Activated T-cell treated with anti-CD3 and anti-CD28 coated beads, Interleukin-2, amount 50 U/mL, for 4 hours (primary cell): ENCODE data around the gene SCD5. TPM values are rescaled to one million over a fixed set of nuclear protein-coding genes. Genes with fewer than 3 reads are reported as not detected.

Experiments used
- ATAC-seq, 2 donors: fragments of 200-7000 bp; cut with Tn5 transposase; one replicate each; pipeline ENCODE4 v1.10.0; 2021
- DNase-seq: peaks from one replicate; pipeline ENCODE4 v3.0.0-alpha.2; 2020
- H3K27me3 Mint-ChIP-seq: one replicate; pipeline ENCODE4 v1.8.0; 2021; ENCODE audit warnings: low read depth, mixed read lengths
- H3K36me3 Mint-ChIP-seq: one replicate; pipeline ENCODE4 v1.8.0; 2022; ENCODE audit warnings: mixed read lengths; ENCODE audit not compliant: insufficient read depth
- H3K4me1 Mint-ChIP-seq: one replicate; pipeline ENCODE4 v1.8.0; 2021; ENCODE audit warnings: low read depth, mixed read lengths
- H3K4me3 Mint-ChIP-seq: one replicate; pipeline ENCODE4 v1.8.0; 2021; ENCODE audit warnings: mild to moderate bottlenecking, moderate library complexity, mixed read lengths
- H3K9me3 Mint-ChIP-seq: one replicate; pipeline ENCODE4 v1.8.0; 2021; ENCODE audit warnings: mixed read lengths
- total RNA-seq, 3 donors: library from RNA; stranded (reverse); gene quantifications; one replicate each; pipeline ENCODE4 v1.2.1, GENCODE V29; 2021

Gene SCD5
- total RNA-seq, 3 donors from 2014 or later = 0.30 to 1.2 (median 0.84) TPM

DNA sequence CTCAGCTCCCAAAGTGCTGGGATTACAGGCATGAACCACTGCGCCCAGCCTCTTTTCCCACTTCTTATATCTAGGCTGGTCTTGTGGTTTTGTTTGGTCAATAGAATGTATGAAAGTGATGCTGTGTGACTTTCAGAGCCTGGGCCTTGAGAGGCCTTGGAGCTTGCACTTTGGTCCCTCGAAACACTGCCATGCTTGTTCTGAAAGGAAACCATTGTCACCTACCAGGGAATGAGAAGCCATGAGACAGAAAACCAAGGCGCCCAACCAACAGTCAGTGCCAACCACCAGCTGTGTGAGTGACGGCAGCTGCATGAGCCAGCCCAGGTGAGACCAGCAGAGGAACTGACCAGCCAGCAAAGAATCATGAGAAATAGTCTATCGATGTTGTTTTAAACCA lies 57.4 kb downstream of the SCD5 start:
- no peak for ATAC-seq
- no peak for DNase-seq
- H3K9me3 Mint-ChIP-seq = no peaks in the 10 kb centered on the region
- no peak overlapping the region for H3K4me3 Mint-ChIP-seq
- no peaks in the 10 kb centered on the region for H3K4me1 Mint-ChIP-seq
- H3K36me3 Mint-ChIP-seq = no peaks in the 10 kb centered on the region
- peaks cover 9% of the 10 kb centered on the region for H3K27me3 Mint-ChIP-seq

DNA sequence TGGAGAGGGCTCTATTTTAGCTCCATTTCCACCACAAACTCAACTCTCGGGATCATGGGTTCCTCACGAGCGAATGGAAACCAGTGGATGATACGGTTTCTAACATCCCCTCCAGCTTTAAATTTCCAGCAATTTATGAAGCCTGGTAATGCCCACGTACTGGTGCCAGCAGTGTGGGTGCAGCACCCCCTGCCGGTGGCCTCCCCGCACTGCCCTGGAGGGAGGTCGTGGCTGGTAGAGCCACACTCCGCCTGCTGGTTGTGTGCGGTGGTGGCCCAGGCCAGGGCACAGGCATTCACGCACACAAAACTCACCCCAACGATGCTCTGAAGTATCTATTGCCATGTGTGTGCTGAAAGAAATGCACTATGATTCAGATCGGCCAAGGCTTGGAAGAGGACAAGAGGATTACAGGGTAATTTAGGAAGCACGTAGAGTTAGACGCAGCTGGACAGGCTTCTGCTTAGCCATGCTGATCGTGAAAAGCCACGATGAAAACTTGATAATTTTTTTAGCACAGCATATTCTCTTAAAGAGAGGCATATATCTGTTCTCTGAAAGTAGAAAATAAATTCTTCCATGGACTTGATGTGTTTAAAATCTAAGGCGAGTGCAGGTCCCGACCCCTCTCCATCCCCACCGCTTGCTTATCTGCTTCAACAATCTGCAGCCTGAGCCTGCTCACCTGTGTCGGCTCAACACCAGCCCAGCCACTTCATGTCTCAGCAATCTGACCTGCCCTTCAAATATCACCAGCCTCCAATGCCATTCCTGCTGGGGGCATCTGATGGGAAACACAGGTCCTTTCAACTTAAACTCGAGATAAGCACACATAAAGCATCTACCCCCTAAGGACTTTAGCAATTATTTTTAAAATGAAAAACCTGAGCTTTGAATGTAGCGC lies 59.1 kb downstream of the SCD5 start:
- H3K9me3 Mint-ChIP-seq = no peaks in the 10 kb centered on the region
- peak; percentile 39 for DNase-seq
- H3K4me3 Mint-ChIP-seq = no peak overlapping the region
- H3K27me3 Mint-ChIP-seq = peaks cover 7% of the 10 kb centered on the region
- ATAC-seq = peak; percentile 98
- H3K36me3 Mint-ChIP-seq = no peaks in the 10 kb centered on the region
- H3K4me1 Mint-ChIP-seq = no peaks in the 10 kb centered on the region

DNA sequence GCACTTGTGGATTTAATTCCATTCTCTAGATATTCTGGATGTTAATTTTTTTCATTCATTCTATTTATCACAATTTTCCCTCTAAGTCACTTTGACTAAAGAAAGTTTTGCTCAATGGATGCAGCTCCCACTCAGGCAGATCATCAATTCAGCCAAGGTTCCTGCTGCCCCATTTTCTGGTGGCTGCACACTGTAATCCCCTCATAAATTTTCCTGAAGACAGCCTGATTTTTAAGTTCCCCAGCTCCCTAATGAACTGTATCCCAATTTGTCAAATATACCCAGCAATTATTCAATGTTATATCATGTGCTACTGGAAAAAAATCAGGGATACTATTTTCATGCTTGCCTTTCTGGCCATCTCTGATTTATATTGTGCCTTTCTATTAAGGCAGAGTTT lies 61.2 kb downstream of the SCD5 start:
- no peaks in the 10 kb centered on the region for H3K9me3 Mint-ChIP-seq
- DNase-seq (no peak), ATAC-seq (no peak)
- no peaks in the 10 kb centered on the region for H3K36me3 Mint-ChIP-seq
- no peak overlapping the region for H3K4me3 Mint-ChIP-seq
- no peaks in the 10 kb centered on the region for H3K4me1 Mint-ChIP-seq
- peaks cover 2% of the 10 kb centered on the region for H3K27me3 Mint-ChIP-seq

DNA sequence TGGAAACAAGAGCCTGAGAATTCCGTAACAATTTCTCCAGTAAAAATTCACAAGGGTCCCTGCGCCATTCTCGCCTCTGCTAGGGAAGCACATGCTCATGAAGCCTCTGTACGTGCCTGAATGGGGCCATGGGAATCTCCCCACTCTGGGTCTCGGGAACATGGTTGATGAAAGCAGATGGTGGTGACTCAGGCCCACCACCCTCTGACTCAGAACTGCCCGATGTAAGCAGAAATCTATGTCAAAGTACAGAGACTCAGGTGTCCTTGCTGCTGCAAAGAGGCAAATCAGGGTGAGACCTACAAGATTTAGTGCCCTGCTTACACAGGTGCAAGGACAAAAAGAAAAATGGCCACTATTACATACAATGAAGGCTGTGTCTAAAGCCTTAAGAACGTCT lies 65.0 kb downstream of the SCD5 start:
- H3K36me3 Mint-ChIP-seq = no peaks in the 10 kb centered on the region
- H3K4me1 Mint-ChIP-seq = no peaks in the 10 kb centered on the region
- no peaks in the 10 kb centered on the region for H3K9me3 Mint-ChIP-seq
- peaks cover 5% of the 10 kb centered on the region for H3K27me3 Mint-ChIP-seq
- H3K4me3 Mint-ChIP-seq = no peak overlapping the region
- ATAC-seq (no peak), DNase-seq (no peak)

DNA sequence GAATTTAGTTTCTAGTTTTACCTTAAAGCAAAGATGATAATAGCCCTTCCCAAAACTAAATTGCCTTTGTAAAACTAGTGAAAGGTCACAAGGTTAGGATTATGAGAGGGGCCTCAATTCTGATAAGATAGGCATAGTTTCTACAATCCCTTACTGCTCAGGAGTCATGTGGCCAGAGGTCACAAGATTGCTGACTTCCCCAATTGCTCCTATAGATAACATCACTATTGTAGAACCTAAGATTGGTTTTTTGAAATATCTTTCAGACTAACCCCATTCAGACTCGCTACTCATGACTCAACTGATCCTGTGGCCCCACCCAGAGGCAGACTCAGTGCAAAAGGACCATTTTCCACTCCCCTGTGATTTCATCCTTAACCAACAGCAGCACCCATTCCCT lies 70.3 kb downstream of the SCD5 start:
- no peaks in the 10 kb centered on the region for H3K4me1 Mint-ChIP-seq
- peaks cover 5% of the 10 kb centered on the region for H3K27me3 Mint-ChIP-seq
- DNase-seq (no peak), ATAC-seq (no peak)
- H3K4me3 Mint-ChIP-seq = no peak overlapping the region
- H3K9me3 Mint-ChIP-seq = no peaks in the 10 kb centered on the region
- H3K36me3 Mint-ChIP-seq = no peaks in the 10 kb centered on the region

DNA sequence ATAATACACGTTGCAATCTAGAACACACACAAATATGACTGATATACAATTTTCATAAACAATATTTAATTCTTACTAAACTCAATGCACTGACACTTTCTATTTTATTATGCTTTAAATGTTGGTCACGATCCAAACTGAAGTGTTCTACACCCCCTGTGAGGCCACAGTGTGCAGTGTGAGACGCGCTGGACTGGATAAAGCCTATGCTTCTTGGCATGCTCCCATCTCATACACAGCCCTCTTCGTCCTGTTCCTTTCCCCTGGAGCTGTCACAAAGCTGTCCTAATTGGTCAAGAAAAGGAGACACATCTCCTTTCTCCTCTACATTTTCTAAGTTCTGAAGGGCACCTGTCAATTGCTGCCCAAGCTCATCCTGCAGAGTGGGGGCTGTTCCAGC lies 72.0 kb downstream of the SCD5 start:
- H3K4me3 Mint-ChIP-seq = no peak overlapping the region

GRCh38 chr4:82721819-82722423 lies 76.7 kb downstream of the SCD5 start:
- Mint-ChIP-seq H3K27me3 (no peaks in the 10 kb centered on the region), H3K4me3 (no peak overlapping the region), H3K9me3 (no peaks in the 10 kb centered on the region), H3K36me3 (no peaks in the 10 kb centered on the region), H3K4me1 (peaks cover 2% of the 10 kb centered on the region)
- ATAC-seq (no peak), DNase-seq (no peak)

More for the DNA sequence above, 72.0 kb downstream of the SCD5 start:
- DNase-seq = no peak
- ATAC-seq = no peak
- H3K9me3 Mint-ChIP-seq = no peaks in the 10 kb centered on the region
- no peaks in the 10 kb centered on the region for H3K27me3 Mint-ChIP-seq
- H3K36me3 Mint-ChIP-seq = no peaks in the 10 kb centered on the region
- H3K4me1 Mint-ChIP-seq = peaks cover 2% of the 10 kb centered on the region

- no peaks in the 10 kb centered on the region for H3K36me3 Mint-ChIP-seq
- H3K4me1 Mint-ChIP-seq = peaks cover 2% of the 10 kb centered on the region
- no peaks in the 10 kb centered on the region for H3K9me3 Mint-ChIP-seq
- ATAC-seq = no peak
- no peaks in the 10 kb centered on the region for H3K27me3 Mint-ChIP-seq
- H3K4me3 Mint-ChIP-seq = no peak overlapping the region
- DNase-seq = no peak
These were observed 80.2 kb downstream of the SCD5 start for GRCh38 chr4:82718162-82718940.

DNA sequence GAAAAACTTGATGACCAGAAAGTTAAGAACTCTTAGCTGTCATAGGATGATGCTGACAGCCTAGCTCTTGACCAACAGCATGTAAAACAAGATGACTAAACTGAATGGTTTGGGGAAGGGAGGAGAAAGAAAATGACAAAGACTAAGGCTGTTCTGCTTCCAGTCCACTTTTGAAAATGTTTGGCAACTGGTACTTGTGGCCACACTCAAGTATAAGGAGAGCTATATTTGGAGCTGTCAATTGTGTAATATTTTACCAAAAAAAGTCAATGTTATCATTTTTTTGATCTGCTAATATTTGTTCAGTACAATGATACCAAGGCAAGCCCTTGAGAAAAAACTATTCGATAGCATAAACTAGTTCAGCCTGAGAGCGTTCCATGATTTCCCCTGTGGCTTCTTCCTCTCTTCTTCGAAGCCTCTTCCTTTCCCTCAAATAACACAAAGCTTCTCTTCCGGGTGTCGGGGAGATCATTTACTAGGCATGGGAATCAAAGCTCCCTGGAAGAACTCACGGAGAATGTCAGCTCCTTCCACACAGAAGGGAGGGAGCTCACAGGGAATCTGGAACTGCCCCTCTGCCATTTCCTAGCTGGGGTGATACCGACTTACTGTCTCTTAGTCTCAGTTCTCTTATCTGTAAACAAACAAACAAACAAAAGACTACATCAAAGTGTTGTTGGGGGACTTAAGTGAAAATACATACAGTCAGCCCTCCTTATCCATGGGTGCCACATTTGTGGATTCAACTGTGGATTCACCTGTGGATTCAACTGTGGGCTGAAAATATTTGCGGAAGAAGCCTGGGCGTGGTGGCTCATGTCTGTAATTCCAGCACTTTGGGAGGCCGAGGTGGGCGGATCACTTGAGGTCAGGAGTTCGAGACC lies 82.6 kb downstream of the SCD5 start:
- no peak for ATAC-seq
- Mint-ChIP-seq H3K27me3 (peaks cover 5% of the 10 kb centered on the region), H3K4me1 (no peaks in the 10 kb centered on the region), H3K36me3 (no peaks in the 10 kb centered on the region), H3K4me3 (no peak overlapping the region), H3K9me3 (no peaks in the 10 kb centered on the region)
- DNase-seq = no peak

DNA sequence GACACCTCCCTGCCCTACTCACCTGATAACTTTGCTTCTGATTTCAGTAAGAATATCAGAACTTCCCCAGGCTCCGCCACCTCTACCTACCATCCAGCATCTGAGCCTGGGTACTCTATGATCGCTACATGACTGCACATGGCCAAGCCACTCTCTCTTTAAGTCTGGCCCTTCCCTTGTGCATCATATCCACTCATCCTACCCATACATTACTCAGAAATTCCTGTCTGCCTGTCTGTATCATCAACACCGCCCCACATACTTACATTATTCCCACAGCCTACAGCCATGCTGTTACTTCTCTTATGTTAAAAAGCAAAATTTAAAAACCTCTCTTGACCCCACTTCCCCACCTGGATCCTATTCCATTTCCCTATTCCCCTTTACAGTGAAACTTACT lies 84.7 kb downstream of the SCD5 start:
- no peak overlapping the region for H3K4me3 Mint-ChIP-seq
- ATAC-seq (no peak), DNase-seq (no peak)
- H3K27me3 Mint-ChIP-seq = peaks cover 5% of the 10 kb centered on the region
- H3K36me3 Mint-ChIP-seq = no peaks in the 10 kb centered on the region
- no peaks in the 10 kb centered on the region for H3K9me3 Mint-ChIP-seq
- no peaks in the 10 kb centered on the region for H3K4me1 Mint-ChIP-seq

- no peaks in the 10 kb centered on the region for H3K9me3 Mint-ChIP-seq
- no peaks in the 10 kb centered on the region for H3K36me3 Mint-ChIP-seq
- H3K4me1 Mint-ChIP-seq = no peaks in the 10 kb centered on the region
- H3K27me3 Mint-ChIP-seq = peaks cover 5% of the 10 kb centered on the region
- H3K4me3 Mint-ChIP-seq = no peak overlapping the region
- no peak for DNase-seq
- no peak for ATAC-seq
These were observed 86.0 kb downstream of the SCD5 start for GRCh38 chr4:82712561-82712960.

- Mint-ChIP-seq H3K36me3 (no peaks in the 10 kb centered on the region), H3K27me3 (peaks cover 9% of the 10 kb centered on the region), H3K9me3 (no peaks in the 10 kb centered on the region), H3K4me3 (no peak overlapping the region), H3K4me1 (no peaks in the 10 kb centered on the region)
- DNase-seq (no peak), ATAC-seq (no peak)
These were observed 87.3 kb downstream of the SCD5 start for GRCh38 chr4:82711158-82711785.

DNA sequence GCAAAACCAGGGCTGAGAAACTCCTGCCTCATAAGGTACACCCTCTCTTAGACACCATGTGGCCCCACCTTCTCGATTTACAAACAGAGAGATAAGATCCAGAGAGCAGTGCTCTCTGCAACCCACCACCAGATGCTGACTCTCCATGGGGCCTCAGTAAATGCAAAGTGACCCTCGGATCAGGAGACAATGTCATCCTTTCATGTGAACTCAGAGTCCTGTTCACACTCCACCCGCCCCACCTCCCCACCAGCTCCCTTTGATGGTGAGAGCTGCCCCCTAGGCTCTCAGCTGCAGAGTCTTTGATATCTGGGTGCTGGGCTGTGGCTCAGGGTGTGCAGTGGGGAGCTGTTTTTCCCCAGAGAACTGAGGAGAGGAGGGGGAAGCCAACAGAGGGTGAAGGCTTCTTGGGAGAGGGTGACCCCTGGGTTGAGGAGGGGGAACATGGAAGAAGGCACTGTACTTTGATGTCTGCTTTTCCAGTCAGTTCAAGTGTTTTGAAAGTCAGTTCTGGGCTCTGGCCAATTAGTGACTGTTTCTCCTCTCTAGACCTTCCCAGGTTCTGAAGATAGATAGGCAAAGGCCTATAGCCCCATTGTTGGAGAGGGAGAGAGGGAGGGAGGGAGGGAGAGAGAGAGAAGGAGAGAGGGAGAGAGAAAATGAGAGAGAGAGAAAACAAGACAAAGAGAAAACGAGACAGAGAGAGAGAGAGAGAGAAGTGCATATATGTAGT lies 88.2 kb downstream of the SCD5 start:
- no peak for DNase-seq
- ATAC-seq = no peak
- Mint-ChIP-seq H3K9me3 (no peaks in the 10 kb centered on the region), H3K4me1 (no peaks in the 10 kb centered on the region), H3K4me3 (no peak overlapping the region), H3K27me3 (peaks cover 9% of the 10 kb centered on the region), H3K36me3 (no peaks in the 10 kb centered on the region)
